Lower leg skin (tissue), 4 donors: ENCODE data around the gene NANOGP8. TPM values are rescaled to one million over a fixed set of nuclear protein-coding genes. Genes with fewer than 3 reads are reported as not detected.

Experiments used
- DNase-seq, 2 donors: peaks; one replicate each; pipeline ENCODE4 v3.0.0-alpha.2; 2019; ENCODE audit warnings: low spot score in 2 of 2
- H3K4me3 ChIP-seq: fragments of 200-600 bp; sonication (generic); 2 replicates; pipeline ENCODE4 v1.5.1; 2017; ENCODE audit warnings: mild to moderate bottlenecking, low read depth; ENCODE audit not compliant: poor library complexity, severe bottlenecking
- CTCF ChIP-seq, 3 donors: fragments of 450-650 bp; IDR thresholded peaks; one replicate each; pipeline ENCODE4 v1.5.1; 2016; ENCODE audit warnings: antibody characterized with exemption in 3 of 3, mild to moderate bottlenecking in 3 of 3, moderate library complexity in 2 of 3
- POLR2A ChIP-seq, 2 donors: fragments of 450-650 bp; IDR thresholded peaks; one replicate each; pipeline ENCODE4 v1.6.1; 2016 to 2017; ENCODE audit warnings: antibody characterized with exemption in 2 of 2, mild to moderate bottlenecking in 1 of 2, moderate library complexity in 1 of 2
- WGBS, 2 donors: methylation state at CpG; one replicate each; pipeline ENCODE4 v1.1.5; 2018; 5-methylcytosine and 5-hydroxymethylcytosine counted together
- intact Hi-C: fragments of 100-400 bp; cut with DNase I; formaldehyde crosslinking; loops from one replicate; pipeline ENCODE4 v1.15.0; 2023; ENCODE audit warnings: low total_unique reads
- total RNA-seq, 4 donors: library from RNA; depleted of rRNA; stranded (reverse); fragments of >200 nt; gene quantifications; one replicate each; pipeline ENCODE4 v1.1.0, GENCODE V29; 2016

Gene NANOGP8
- total RNA-seq, 4 donors from 2014 or later: 0.95 to 1.5 TPM; not detected in 2

- TF ChIP-seq POLR2A (IDR thresholded peaks at IDR 0.05): no peak
- no peak for TF ChIP-seq CTCF (IDR thresholded peaks at IDR 0.05)
- intact Hi-C loops: no loop called here
- H3K4me3 ChIP-seq: no peak overlapping the region
- 29 to 63% methylated on average over 2 of the region's 2 CpGs for WGBS, 2 donors
- no peak for DNase-seq
Measured at GRCh38 chr15:35043373-35044095, 41.6 kb downstream of the NANOGP8 start.

- DNase-seq: no peak
- 84 to 85% methylated on average over 8 of the region's 8 CpGs for WGBS, 2 donors
- intact Hi-C loops: no loop called here
- TF ChIP-seq POLR2A (IDR thresholded peaks at IDR 0.05) (no peak), CTCF (IDR thresholded peaks at IDR 0.05) (no peak)
- H3K4me3 ChIP-seq: no peak overlapping the region
Measured at GRCh38 chr15:35040339-35041255, 44.5 kb downstream of the NANOGP8 start.

DNA sequence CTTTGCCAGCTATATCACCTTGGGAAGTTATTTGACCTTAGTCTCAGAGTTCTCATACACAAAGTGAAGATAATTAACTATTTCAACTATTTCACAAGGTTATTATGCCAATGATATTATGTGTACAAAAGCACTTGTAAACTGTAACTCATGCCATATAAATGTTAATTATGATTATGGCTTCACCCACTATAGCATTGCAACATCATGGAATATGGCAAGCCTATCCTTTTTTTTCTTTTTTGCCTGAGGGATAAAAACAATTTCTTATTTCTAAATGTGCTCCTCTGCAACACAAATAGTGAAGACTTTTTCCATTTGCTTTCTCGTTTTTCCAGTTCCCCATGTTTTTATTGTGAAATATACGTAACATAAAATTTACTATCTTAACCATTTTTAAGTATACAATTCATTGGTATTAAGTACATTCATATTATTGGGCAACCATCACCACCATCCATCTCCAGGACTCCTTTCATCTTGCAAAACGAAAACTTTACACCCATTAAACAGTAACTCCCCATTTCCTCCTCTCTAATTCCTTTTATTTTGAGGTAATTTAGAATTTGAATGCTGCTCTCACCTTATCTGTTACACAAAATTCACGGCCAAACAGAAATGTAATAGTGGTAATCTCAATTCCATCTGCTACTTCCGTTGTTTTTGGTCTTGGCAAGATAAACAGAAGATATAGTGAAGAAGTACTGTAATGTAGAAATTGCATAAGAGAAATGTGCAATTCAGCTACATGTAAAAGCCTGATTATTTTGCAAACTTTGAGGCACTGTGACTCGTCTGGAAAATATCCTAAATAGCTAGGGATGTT is 46.3 kb downstream of the NANOGP8 start:
- DNase-seq: no peak
- WGBS, 2 donors: 40 to 50% methylated on average over 6 of the region's 6 CpGs
- H3K4me3 ChIP-seq: no peak overlapping the region
- intact Hi-C loops: no loop called here
- TF ChIP-seq POLR2A (IDR thresholded peaks at IDR 0.05) (no peak), CTCF (IDR thresholded peaks at IDR 0.05) (no peak)

Other genes starting within 250 kb of the NANOGP8 start
- 10 to 100 TPM; 21.8 to 23.7 (median 22.5) TPM for gene AQR, start 115.6 kb downstream of the NANOGP8 start, total RNA-seq
- 10 to 100 TPM; 45.3 to 96.7 (median 67.5) TPM for gene ZNF770, start 97.0 kb downstream of the NANOGP8 start, total RNA-seq